NCI-H748 (cell line): ENCODE measurements around the gene DLGAP1.

Experiments
- DNase-seq: peaks from one replicate; lab custom pipeline; 2025; ENCODE audit not compliant: unreplicated experiment; lab: John Stamatoyannopoulos, UW

The DLGAP1 gene

DNA sequence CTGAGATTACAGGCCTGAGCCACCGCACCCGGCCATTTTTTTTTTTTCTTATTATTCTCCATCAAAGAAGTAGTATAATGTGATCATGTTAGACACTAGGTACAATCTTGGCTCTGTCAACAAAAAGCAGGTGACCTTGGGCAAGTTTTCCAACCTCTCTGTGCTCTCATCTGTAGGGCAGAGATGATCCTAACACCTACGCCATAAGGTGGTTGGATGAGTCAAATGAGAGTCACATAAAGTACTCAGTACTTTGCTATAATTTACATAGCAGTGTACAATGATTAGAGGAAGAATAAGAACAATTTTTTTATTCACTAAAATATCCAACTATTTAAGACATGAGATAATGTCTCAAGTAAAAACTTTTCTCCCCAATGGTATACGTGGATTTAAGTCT lies 876.5 kb downstream of the DLGAP1 start:
- DNase-seq = no peak

GRCh38 chr18:3577281-3577855 lies 877.7 kb downstream of the DLGAP1 start:
- DNase-seq = no peak

DNA sequence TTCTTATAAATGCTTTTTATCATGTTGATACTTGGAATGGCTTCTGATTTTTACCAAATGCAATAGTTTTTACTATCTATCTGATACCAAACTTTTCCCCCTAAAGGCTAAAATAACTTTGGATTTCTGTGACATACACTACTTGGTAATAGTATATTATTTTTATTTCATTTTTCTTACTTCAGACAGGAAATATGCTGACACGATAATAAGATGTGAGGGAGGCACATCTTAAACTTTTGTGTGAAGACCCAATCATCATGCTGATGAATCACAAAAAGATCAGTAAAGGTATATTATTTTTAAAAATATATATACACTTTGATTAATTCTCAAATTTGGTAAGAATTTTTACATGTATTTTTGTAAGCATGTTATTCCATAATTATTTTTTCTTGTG lies 882.3 kb downstream of the DLGAP1 start:
- DNase-seq = no peak

DNA sequence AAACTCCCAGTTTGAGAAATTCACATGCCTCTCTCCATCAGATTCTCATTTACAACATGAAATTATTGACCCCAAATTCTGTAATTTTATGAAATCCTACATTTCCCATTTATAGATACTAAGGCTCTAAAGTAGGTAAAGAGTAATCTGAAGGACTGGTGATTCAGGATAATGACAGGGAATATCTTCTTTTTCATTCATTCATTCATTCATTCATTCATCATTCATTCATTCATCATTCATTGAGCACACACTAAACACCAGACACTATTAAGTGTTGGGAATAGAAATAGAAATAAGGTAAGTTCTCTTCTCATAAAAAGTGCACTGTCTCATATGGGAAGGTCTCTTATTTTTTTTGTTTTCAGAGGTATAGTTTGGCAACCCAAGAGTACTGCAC lies 888.3 kb downstream of the DLGAP1 start:
- DNase-seq = no peak

DNA sequence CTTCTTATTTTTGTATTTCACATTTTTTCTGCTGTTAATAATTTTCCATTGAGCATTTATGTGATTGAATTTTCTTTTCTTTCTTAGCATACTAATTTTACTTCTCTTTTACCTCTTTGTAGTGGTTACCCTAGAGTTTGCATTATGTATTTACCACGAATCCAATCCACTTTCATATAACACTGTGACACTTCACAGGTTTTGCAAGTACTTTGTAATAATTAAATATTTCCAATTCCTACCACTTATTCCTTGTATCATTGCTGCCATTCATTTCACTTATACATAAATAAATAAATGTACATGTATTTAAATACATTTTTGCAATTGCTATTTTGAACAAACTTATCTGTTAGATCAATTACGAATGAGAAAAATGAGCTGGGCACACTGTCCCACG lies 894.4 kb downstream of the DLGAP1 start:
- DNase-seq = no peak

DNA sequence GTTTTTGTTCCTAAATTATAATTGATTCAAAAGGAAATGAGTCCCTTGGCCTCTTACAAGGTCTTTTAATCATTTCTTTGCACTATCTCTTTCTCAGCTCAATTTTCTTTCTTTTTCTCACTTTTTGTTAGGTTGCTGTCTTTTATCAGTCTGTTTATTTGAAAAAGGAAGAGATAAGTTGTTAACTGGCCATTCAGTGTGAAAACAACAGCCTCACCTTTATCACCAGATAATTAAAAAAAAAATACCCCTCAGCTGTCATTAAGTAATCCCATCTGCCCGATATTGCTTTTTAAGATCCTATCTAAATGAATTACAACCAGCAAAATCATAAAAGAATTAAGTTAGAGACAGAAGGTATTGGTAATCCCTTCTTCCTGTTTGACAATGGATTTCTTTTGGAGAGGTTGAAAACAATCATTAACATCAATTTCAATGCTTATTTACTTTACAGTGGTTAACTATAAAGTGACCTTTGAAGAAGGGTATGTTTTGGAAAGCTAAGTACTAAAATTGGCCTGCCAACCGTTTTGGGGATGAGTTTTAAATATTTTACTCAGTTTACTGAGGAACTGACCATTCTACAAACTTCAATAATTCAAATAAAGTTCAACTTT lies 900.2 kb downstream of the DLGAP1 start:
- peak; percentile 65 for DNase-seq

DNA sequence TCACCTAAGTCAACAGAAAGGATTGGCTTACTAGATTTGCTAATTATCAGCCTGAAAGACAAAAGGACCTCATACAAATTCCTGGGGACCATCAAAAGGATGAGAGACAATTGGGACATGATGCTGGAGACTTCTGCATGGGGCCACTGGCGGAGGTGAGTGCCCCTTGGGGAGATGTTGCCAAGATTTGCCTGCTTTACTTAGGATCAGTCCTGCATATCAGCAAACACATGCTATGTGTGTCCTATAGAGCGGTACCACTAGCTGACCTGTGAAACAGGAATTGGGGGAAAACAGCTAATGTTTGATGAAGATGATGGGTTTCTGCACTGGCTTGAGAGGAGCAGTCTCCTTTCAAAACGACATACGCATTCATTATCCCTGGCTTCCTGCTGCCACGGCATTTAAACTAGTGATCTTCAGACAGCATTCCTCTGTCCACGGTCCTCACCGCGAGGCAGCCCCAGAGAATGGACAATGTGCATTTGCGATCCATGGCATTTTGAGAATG lies 901.0 kb downstream of the DLGAP1 start:
- DNase-seq = peak; percentile 45

GRCh38 chr18:3552305-3552704 lies 902.8 kb downstream of the DLGAP1 start:
- DNase-seq = no peak

DNA sequence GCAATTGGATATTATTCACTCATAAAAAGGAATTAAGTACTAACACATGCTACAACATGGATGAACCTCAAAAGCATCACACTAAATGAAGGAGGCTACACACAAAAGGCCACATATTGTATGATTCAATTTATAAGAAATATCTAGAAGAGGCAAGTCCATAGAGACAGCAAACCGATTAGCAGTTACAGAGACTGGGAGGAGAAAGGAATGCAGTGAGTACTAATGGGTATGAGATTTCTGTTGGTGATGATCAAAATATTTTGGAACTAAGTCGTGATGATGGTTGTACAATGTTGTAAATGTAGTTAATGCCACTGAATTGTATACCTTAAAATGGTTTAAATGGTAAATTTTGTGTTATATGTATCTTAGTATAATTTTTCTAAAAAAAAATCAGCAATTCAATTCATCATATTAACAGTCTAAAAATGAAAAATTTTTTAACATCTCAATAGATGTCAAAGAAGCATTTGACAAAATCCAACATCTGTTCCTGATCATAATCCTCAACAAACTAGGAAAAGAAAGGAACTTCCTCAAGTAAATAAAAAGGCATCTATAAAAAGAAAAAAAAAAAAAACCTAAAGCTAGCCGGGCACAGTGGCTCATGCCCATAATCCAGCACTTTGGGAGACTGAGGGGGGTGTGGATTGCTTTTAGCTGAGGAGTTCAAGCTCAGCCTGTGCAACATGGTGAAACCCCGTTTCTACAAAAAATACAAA lies 907.1 kb downstream of the DLGAP1 start:
- DNase-seq = no peak

GRCh38 chr18:3546106-3546505 lies 909.0 kb downstream of the DLGAP1 start:
- no peak for DNase-seq

DNA sequence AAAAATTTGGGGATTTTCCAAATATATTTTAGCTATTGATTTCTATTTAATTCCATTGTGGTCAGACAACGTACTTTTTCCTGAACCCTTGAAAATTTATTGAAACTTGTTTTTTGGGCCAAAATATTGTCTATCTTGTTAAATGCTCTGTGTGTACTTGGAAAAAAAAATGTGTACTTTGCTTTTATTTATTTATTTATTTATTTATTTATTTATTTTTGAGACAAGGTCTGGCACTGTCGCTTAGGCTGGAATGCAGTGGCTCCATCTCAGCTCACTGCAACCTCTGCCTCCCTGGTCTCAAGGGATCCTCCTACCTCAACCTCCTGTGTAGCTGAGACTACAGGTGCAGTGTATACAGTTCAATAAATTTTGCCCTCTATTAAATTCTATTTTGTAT lies 910.6 kb downstream of the DLGAP1 start:
- DNase-seq = no peak

DNA sequence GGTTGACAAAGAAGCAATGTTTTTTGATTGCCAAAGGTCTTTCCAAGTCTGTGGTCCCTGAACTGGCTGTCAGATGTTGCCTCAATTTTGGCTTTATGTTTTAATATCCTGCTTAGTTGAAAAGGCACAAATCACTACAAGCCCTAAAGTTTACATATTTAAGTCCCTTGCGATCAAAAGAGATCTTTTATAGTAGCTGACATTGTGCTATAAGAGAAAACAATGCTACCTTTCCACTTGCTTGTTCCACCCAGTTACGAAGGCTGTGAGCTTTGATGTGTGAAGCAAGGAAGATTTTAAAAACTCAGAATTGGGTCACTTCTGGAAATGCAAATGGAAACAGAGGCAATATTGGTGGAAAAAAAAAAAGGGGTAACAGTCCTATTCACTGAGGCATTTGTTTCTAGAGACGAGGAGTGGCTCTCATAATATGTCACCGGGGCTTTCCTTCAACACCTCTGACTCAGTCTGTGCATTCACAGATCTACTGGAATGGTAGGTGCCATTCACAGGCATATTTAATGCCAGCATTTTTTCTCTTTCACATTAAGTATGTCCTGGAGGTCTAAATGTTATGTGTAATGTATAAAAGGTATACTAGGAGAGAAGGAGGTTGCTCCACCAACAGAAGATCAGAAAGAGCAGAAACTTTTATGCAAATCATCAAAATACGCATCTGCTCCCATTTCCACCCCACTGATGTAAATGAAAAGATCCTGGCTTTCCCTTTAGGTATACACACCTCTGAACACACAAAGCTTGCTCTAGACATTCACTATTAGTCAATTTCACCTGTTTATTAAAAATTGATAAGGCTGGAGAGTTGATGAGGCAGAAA lies 913.3 kb downstream of the DLGAP1 start:
- DNase-seq = no peak

DNA sequence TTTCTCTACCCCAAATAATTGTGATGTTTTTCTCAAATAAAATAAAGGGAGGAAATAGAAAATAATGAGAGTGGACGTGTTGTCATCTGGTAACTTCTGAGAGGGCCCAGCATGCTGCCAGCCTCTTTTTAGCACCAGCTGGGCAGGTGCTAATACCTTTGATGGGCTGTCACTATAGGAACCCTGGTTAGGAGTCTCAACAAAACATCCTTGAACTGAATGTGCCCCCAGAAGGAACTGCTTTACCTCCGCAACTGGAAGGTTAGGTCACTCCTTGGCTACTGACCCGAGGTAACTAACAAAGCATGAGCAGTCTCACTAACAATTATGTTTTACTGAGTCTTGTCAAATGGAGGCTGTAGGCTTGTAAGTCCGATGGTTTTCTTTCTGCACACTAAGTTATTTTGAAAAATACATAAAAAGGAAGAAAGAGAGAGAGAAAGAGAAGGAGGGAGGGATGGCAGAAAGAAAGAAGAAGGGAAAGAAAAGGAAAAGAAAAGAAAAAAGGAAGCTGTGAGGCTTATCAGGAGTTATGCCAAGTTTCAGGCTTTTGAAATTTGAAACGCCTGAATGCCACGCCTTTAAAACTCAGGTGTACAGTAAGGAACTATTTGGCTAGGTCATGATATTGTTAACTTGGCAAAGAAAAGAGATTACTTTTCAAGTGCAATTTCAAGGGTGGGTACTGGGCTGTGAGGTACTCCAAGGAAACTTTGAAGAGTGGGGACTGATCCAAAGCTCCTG lies 914.1 kb downstream of the DLGAP1 start:
- DNase-seq = no peak

- DNase-seq = no peak
Measured at GRCh38 chr18:3538954-3539617, 916.0 kb downstream of the DLGAP1 start.

DNA sequence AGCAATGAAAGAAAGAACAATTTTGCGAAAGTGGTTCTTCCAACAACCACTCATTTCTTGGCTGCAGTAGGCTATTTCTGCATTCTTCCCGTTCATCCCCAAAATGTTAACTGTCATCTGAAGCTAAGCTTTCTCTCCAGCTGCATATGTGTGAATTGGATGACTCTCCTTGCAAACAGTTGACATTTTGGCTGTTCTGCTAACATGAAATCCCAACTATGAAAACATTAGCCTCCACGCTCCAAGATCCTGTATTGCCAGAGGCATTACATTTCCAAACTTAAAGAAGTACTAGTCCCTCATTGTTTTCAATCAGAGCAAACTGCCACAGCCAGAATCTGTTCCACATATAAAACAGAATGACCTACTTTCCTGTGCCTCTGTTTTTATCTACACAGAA lies 916.7 kb downstream of the DLGAP1 start:
- DNase-seq = no peak

DNA sequence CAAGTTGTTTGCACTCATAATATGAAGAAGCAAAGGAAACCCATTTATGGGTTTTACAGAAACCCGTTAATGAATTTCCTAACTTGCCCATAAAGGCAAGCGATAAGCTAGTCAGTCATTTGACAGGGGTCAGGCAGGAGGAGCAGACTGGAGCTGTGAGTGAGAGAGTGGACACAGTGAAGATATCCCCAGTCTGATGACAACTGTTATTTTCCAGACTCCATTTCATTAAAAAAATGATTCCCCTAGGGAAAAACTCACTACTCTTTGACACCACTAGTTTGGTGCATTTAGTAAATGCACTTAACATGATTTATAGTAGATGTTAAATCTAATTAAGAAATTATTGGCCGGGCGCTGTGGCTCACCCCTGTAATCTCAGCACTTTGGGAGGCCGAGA lies 924.3 kb downstream of the DLGAP1 start:
- no peak for DNase-seq

DNA sequence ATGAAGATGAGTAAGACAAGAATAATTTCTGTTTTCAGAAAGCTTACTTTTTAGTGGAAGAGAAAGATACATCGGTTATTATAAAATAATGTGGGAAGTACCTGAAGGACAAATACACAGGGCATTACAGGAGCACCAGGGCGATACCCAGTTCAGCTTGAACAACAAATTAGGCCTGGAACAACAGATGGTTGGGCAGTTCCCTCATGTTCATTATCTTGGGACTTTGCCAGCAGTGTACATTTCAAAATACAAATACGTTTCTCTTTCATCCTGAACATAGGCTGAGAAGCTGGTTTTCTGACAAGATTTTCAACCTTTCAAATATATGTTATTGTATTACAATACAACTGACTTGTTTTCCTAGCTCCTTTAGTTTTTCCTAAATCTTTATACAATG lies 925.5 kb downstream of the DLGAP1 start:
- peak; percentile 82 for DNase-seq

DNA sequence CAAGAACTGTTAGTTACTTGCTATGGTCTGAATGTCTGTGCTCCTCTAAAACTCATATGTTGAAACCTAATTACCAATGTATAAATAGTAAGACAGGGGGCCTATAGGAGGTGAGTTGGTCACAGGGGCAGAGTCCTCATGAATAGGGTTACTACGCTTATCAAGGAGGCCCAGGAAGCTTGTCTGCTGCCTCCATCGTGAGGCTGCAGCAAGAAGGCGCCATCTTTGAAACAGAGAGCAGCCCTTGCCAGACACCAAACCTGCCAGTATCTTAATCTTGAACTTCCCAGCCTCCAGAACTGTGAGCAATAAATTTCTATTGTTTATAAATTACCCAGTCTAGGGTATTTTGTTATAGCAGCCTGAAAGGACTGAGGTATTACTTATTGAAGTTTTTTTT lies 926.0 kb downstream of the DLGAP1 start:
- no peak for DNase-seq

GRCh38 chr18:3528231-3528630 lies 926.9 kb downstream of the DLGAP1 start:
- DNase-seq = peak; percentile 21
